H1 (cell line): Measurements from ENCODE around the gene NXPH3. TPM values are rescaled to one million over a fixed set of nuclear protein-coding genes. Genes with fewer than 3 reads are reported as not detected.

ENCODE experiments used
- CTCF ChIA-PET: fragments of 300-600 bp; sonication (Branson Sonifier 250); formaldehyde crosslinking; loops from one replicate; lab custom pipeline; 2021; ENCODE audit not compliant: partially characterized antibody; lab: Charles Lee
- POLR2A ChIA-PET: fragments of 300-600 bp; sonication (Branson Sonifier 250); formaldehyde crosslinking; loops from one replicate; lab custom pipeline; 2021; ENCODE audit warnings: inconsistent platforms; ENCODE audit not compliant: partially characterized antibody; lab: Charles Lee
- DNase-seq, 2 experiments: peaks; one replicate each; pipeline versions ENCODE4 v3.0.0 to v3.0.0-alpha.2; 2010 to 2022; ENCODE audit warnings: low spot score in 2 of 2, low read depth in 1 of 2, mixed read lengths in 1 of 2
- FAIRE-seq: peaks from 2 replicates; lab custom pipeline; 2011; peaks lifted over from hg19 to GRCh38; lab: Jason Lieb, UNC
- H2AFZ ChIP-seq: 2 replicates; pipeline ENCODE4 v1.8.1; 2012; ENCODE audit warnings: low read length, inconsistent platforms
- H2AK5ac ChIP-seq: 2 replicates; pipeline ENCODE4 v1.6.1; 2013; ENCODE audit warnings: low read depth, low read length
- H2BK120ac ChIP-seq: replicated peaks from 2 replicates; pipeline ENCODE3; 2013; ENCODE audit warnings: low read depth, low read length, inconsistent platforms
- H2BK12ac ChIP-seq: 2 replicates; pipeline ENCODE4 v1.6.1; 2013; ENCODE audit warnings: low read depth, low read length
- H2BK15ac ChIP-seq: 2 replicates; pipeline ENCODE4 v1.6.1; 2013; ENCODE audit warnings: low read length
- H2BK20ac ChIP-seq: 2 replicates; pipeline ENCODE4 v1.6.1; 2013; ENCODE audit warnings: low read length
- H2BK5ac ChIP-seq: 2 replicates; pipeline ENCODE4 v1.6.1; 2013; ENCODE audit warnings: low read depth, low read length
- H3K14ac ChIP-seq: 2 replicates; pipeline ENCODE4 v1.6.1; 2013; ENCODE audit warnings: inconsistent platforms; ENCODE audit not compliant: insufficient read length
- H3K18ac ChIP-seq: 2 replicates; pipeline ENCODE4 v1.6.1; 2013; ENCODE audit warnings: low read length; ENCODE audit errors: extremely low read depth
- H3K23ac ChIP-seq: 2 replicates; pipeline ENCODE4 v1.6.1; 2013; ENCODE audit warnings: inconsistent platforms; ENCODE audit not compliant: insufficient read length
- H3K23me2 ChIP-seq: 2 replicates; pipeline ENCODE4 v1.6.1; 2013; ENCODE audit warnings: low read depth, low read length
- H3K27ac ChIP-seq: 2 replicates; pipeline ENCODE4 v1.6.1; 2011; ENCODE audit warnings: low read depth, low read length, inconsistent platforms
- H3K27me3 ChIP-seq, 4 experiments: replicated peaks in 1 of 4; 1 replicate in 1 of 4; 2 replicates in 3 of 4; pipeline versions ENCODE4 v1.6.1 to v1.8.1; 2011 to 2013; ENCODE audit warnings: low read length in 3 of 4, mild to moderate bottlenecking in 3 of 4, inconsistent platforms in 2 of 4, mixed read lengths in 2 of 4, moderate library complexity in 1 of 4; ENCODE audit not compliant: control insufficient read depth in 3 of 4, insufficient read depth in 3 of 4; ENCODE audit errors: extremely low read depth in 1 of 4
- H3K36me3 ChIP-seq, 4 experiments: 2 replicates each; pipeline versions ENCODE4 v1.6.1 to v1.8.1; 2011 to 2013; ENCODE audit warnings: mild to moderate bottlenecking in 4 of 4, low read length in 3 of 4, moderate library complexity in 2 of 4, control low read depth in 1 of 4, inconsistent platforms in 1 of 4; ENCODE audit not compliant: insufficient read depth in 4 of 4, control insufficient read depth in 2 of 4
- H3K4ac ChIP-seq: replicated peaks from 2 replicates; pipeline ENCODE3; 2013; ENCODE audit warnings: low read length, low read depth, mixed read lengths, inconsistent platforms; ENCODE audit not compliant: insufficient read length
- H3K4me1 ChIP-seq, 4 experiments: replicated peaks in 1 of 4; 1 replicate in 1 of 4; 2 replicates in 3 of 4; pipeline versions ENCODE4 v1.6.1 to v1.8.1; 2011 to 2013; ENCODE audit warnings: low read length in 3 of 4, inconsistent platforms in 2 of 4, mixed read lengths in 1 of 4; ENCODE audit not compliant: insufficient read depth in 4 of 4, control insufficient read depth in 3 of 4
- H3K4me2 ChIP-seq, 2 experiments: 2 replicates each; pipeline versions ENCODE4 v1.6.1 to v1.8.1; 2011 to 2013; ENCODE audit warnings: low read depth in 2 of 2, low read length in 2 of 2, control low read depth in 1 of 2, inconsistent platforms in 1 of 2, mild to moderate bottlenecking in 1 of 2; ENCODE audit not compliant: insufficient read depth in 1 of 2
- H3K4me3 ChIP-seq, 4 experiments: fragments of 200-600, 300-600 bp in 1 of 4; sonication (generic), shearing (Covaris generic), sonication (Bioruptor Twin) in 1 of 4; 2 replicates each; pipeline versions ENCODE4 v1.5.1 to v1.8.1; 2011 to 2016; ENCODE audit warnings: low read length in 4 of 4, low read depth in 3 of 4, control low read depth in 2 of 4, inconsistent platforms in 2 of 4, mild to moderate bottlenecking in 2 of 4, mixed read lengths in 1 of 4, moderate library complexity in 1 of 4; ENCODE audit not compliant: insufficient read depth in 2 of 4; ENCODE audit errors: extremely low read depth in 1 of 4
- H3K56ac ChIP-seq: replicated peaks from 2 replicates; pipeline ENCODE3; 2013; ENCODE audit warnings: low read depth, mild to moderate bottlenecking, mixed read lengths, low read length, inconsistent platforms; ENCODE audit not compliant: insufficient read length
- H3K79me1 ChIP-seq: 2 replicates; pipeline ENCODE4 v1.6.1; 2013; ENCODE audit warnings: low read depth, low read length, control low read depth
- H3K79me2 ChIP-seq, 2 experiments: 2 replicates each; pipeline versions ENCODE4 v1.6.1 to v1.8.1; 2012 to 2013; ENCODE audit warnings: low read length in 2 of 2, mild to moderate bottlenecking in 2 of 2, inconsistent platforms in 1 of 2; ENCODE audit not compliant: insufficient read depth in 2 of 2, control insufficient read depth in 1 of 2
- H3K9ac ChIP-seq, 4 experiments: replicated peaks in 1 of 4; 1 replicate in 1 of 4; 2 replicates in 3 of 4; pipeline versions ENCODE4 v1.6.1 to v1.8.1; 2011 to 2013; ENCODE audit warnings: low read depth in 3 of 4, low read length in 3 of 4, control low read depth in 2 of 4, mild to moderate bottlenecking in 2 of 4, moderate library complexity in 2 of 4, inconsistent platforms in 1 of 4; ENCODE audit errors: extremely low read depth in 1 of 4
- H3K9me3 ChIP-seq, 2 experiments: 2 replicates each; pipeline versions ENCODE4 v1.6.1 to v1.8.1; 2012 to 2013; ENCODE audit warnings: mild to moderate bottlenecking in 2 of 2, moderate library complexity in 2 of 2, control low read depth in 1 of 2, inconsistent platforms in 1 of 2, low read depth in 1 of 2, low read length in 1 of 2, mixed read lengths in 1 of 2; ENCODE audit not compliant: insufficient read depth in 2 of 2
- H4K20me1 ChIP-seq, 2 experiments: replicated peaks in 1 of 2; 2 replicates each; pipeline versions ENCODE3 to v1.8.1; 2011 to 2013; ENCODE audit warnings: inconsistent platforms in 2 of 2, low read length in 2 of 2, mild to moderate bottlenecking in 1 of 2; ENCODE audit not compliant: insufficient read depth in 2 of 2, control insufficient read depth in 1 of 2
- H4K5ac ChIP-seq: 2 replicates; pipeline ENCODE4 v1.6.1; 2013; ENCODE audit warnings: low read length, low read depth, mixed read lengths, inconsistent platforms; ENCODE audit not compliant: insufficient read length
- H4K8ac ChIP-seq: 2 replicates; pipeline ENCODE4 v1.8.0; 2013; ENCODE audit warnings: mild to moderate bottlenecking, moderate library complexity, low read length, inconsistent platforms; ENCODE audit not compliant: insufficient read depth; ENCODE audit errors: extremely low read depth
- H4K91ac ChIP-seq: replicated peaks from 2 replicates; pipeline ENCODE3; 2013; ENCODE audit warnings: low read length, mixed read lengths, inconsistent platforms; ENCODE audit not compliant: insufficient read length
- ASH2L ChIP-seq: fragments of 200-600, 300-600 bp; sonication (generic); IDR thresholded peaks from one replicate; pipeline ENCODE4 v1.7.1; 2017; ENCODE audit warnings: low read length
- CHD2 ChIP-seq: IDR thresholded peaks from 2 replicates; pipeline ENCODE4 v1.6.1; 2012; ENCODE audit warnings: low read length, improper control_type of control experiment
- CTCF ChIP-seq, 3 experiments: IDR thresholded peaks; 1 replicate in 2 of 3; 2 replicates in 1 of 3; pipeline versions ENCODE4 v1.5.1 to v1.6.1; 2011; ENCODE audit warnings: low read length in 3 of 3, mild to moderate bottlenecking in 3 of 3, inconsistent platforms in 2 of 3, low read depth in 1 of 3, moderate library complexity in 1 of 3; ENCODE audit not compliant: insufficient read depth in 1 of 3; ENCODE audit errors: control extremely low read depth in 1 of 3
- HDAC2 ChIP-seq, 2 experiments: fragments of 300-600 bp in 1 of 2; sonication (generic) in 1 of 2; IDR thresholded peaks; 2 replicates each; pipeline ENCODE4 v1.6.1; 2011 to 2012; ENCODE audit warnings: low read depth in 2 of 2, low read length in 2 of 2, mild to moderate bottlenecking in 2 of 2, moderate library complexity in 2 of 2, borderline replicate concordance in 1 of 2, inconsistent platforms in 1 of 2
- RAD21 ChIP-seq, 2 experiments: IDR thresholded peaks in 1 of 2; conservative IDR thresholded peaks in 1 of 2; 2 replicates each; pipeline ENCODE4 v1.6.1; 2011; ENCODE audit warnings: low read depth in 2 of 2, low read length in 2 of 2, improper control_type of control experiment in 1 of 2, inconsistent platforms in 1 of 2, mild to moderate bottlenecking in 1 of 2, moderate library complexity in 1 of 2
- SP4 ChIP-seq: IDR thresholded peaks from 2 replicates; pipeline ENCODE4 v1.6.1; 2012; ENCODE audit warnings: low read length, inconsistent platforms
- WGBS, 2 experiments: shearing (Covaris generic) in 1 of 2; methylation state at CpG; one replicate each; pipeline versions ENCODE4 v1.1.6 to v1.1.7; 2013 to 2015; ENCODE audit warnings: low lambda C conversion rate in 2 of 2, mixed read lengths in 2 of 2, inconsistent platforms in 1 of 2, low coverage in 1 of 2, missing lambda C conversion rate in 1 of 2; ENCODE audit not compliant: insufficient replicate concordance in 2 of 2, insufficient coverage in 1 of 2, insufficient read length in 1 of 2; ENCODE audit errors: extremely low coverage in 1 of 2, missing lambda C conversion rate in 1 of 2; 5-methylcytosine and 5-hydroxymethylcytosine counted together
- long read RNA-seq, 2 experiments: library from RNA in 1 of 2; library from capped mRNA in 1 of 2; stranded (forward); transcript quantifications; one replicate each; pipeline ENCODE4 v2.0.0, GENCODE V29; 2021; ENCODE audit warnings: inconsistent platforms in 1 of 2
- polyA minus RNA-seq, 3 experiments: library from RNA; depleted of rRNA, polyadenylated mRNA; stranded (reverse); fragments of >200 nt; gene quantifications; 1 replicate in 2 of 3; 2 replicates in 1 of 3; pipeline ENCODE4 v1.2.3, GENCODE V29; 2011
- polyA plus RNA-seq, 7 experiments: library from polyadenylated mRNA; depleted of rRNA in 3 of 7; stranded (reverse) in 5 of 7; unstranded in 2 of 7; fragments of >200 nt in 5 of 7; fragments of 200-250 nt in 2 of 7; gene quantifications; 1 replicate in 5 of 7; 2 replicates in 1 of 7; 4 replicates in 1 of 7; pipeline versions ENCODE4 v1.2.1 to v1.2.3, GENCODE V29; 2011 to 2013; ENCODE audit warnings: missing spikeins in 2 of 7, mixed read lengths in 2 of 7
- total RNA-seq: library from RNA; stranded (reverse); fragmentation: NEBNext Ultra II Directional; extraction: Animal tissue kit (Norgen Biotek cat#: 25700); gene quantifications from 2 replicates; pipeline ENCODE4 v1.2.1, GENCODE V29; 2021

Gene NXPH3
- total RNA-seq (3.3 and 3.7 TPM in 2 replicates), polyA plus RNA-seq (2011; rRNA removed) (2.5 and 3.1 TPM in 2 replicates), polyA minus RNA-seq (2011; rRNA and poly(A)+ RNA removed) (2.0 and 3.1 TPM in 2 replicates)
- 2.6 TPM for polyA plus RNA-seq (2011; cell fraction: cytosol; rRNA removed)
- polyA plus RNA-seq (2011; cell fraction: nucleus; rRNA removed): 4.2 TPM
- 3.4 to 4.1 TPM (median 3.6 TPM) in 4 replicates for polyA plus RNA-seq (2012, experiment 1 of 2)
- 2.9 TPM for polyA plus RNA-seq (2012, experiment 2 of 2)
- polyA plus RNA-seq (2013, experiment 1 of 2): 1.9 TPM
- 2.5 TPM for polyA plus RNA-seq (2013, experiment 2 of 2)
- polyA minus RNA-seq (2011; cell fraction: cytosol; rRNA and poly(A)+ RNA removed): 1.8 TPM
- 3.9 TPM for polyA minus RNA-seq (2011; cell fraction: nucleus; rRNA and poly(A)+ RNA removed)
- long read RNA-seq, experiment 1, full-length matches to known transcripts: 5 of 5 reads
- long read RNA-seq, experiment 1, partial matches to known transcripts: 0 of 5 reads
- long read RNA-seq, experiment 1, other reads (novel, unspliced or antisense): 0 of 5 reads
- long read RNA-seq, experiment 2: 0 reads

- Histone ChIP-seq H2AFZ (peak within 1 kb of the TSS; percentile 73; the same call in 1 of the 2 replicates), H3K79me2 (no peaks in the 10 kb centered on the region), H2BK12ac (no peak within 1 kb of the TSS; the same call in 1 of the 2 replicates), H3K4me2 (peak within 1 kb of the TSS; percentile 81 to 87), H3K56ac (peak within 1 kb of the TSS; percentile 73), H2BK5ac (peak within 1 kb of the TSS; percentile 22; the same call in 1 of the 2 replicates), H3K36me3 (no peaks in the 10 kb centered on the region), H3K79me1 (no peaks in the 10 kb centered on the region), H4K91ac (no peak within 1 kb of the TSS), H3K14ac (no peak within 1 kb of the TSS), H4K8ac (peak within 1 kb of the TSS; percentile 76), H3K27ac (no peak within 1 kb of the TSS; the same call in 1 of the 2 replicates), H3K9me3 (no peaks in the 10 kb centered on the region), H3K23ac (no peak within 1 kb of the TSS), H4K20me1 (peaks cover 0 to 4% of the 10 kb centered on the region in 2 experiments), H3K4ac (peak within 1 kb of the TSS; percentile 47), H3K4me1 (peaks cover 0 to 23% (median 10%) of the 10 kb centered on the region in 4 experiments; a peak in 6 of 7 replicates), H2BK15ac (no peak within 1 kb of the TSS; the same call in 1 of the 2 replicates), H2AK5ac (no peak within 1 kb of the TSS), H3K9ac (peak within 1 kb of the TSS in 1 of 4 experiments; percentile 20; a peak in 1 of 7 replicates), H2BK120ac (peak within 1 kb of the TSS; percentile 69), H4K5ac (peak within 1 kb of the TSS; percentile 31), H3K23me2 (peaks cover 12% of the 10 kb centered on the region), H2BK20ac (peak within 1 kb of the TSS; percentile 61; the same call in 1 of the 2 replicates), H3K27me3 (peaks cover 4 to 14% (median 10%) of the 10 kb centered on the region in 4 experiments; a peak in 5 of 7 replicates), H3K4me3 (peak within 1 kb of the TSS; percentile 58 to 79 (median 72)), H3K18ac (peak within 1 kb of the TSS; percentile 52)
- no peak for FAIRE-seq
- ChIA-PET CTCF (interaction anchor here (0.8 to 3.5 kb wide), 17 partner anchors 9 to 909 kb away, joined by 3 to 23 read pairs (median 5); partner anchors contain the start of gene SLC35B1), POLR2A (interaction anchor here (1.4 kb wide), 1 partner anchor 109 kb away, joined by 4 read pairs; no protein-coding TSS in a partner anchor)
- peak in 1 of 2 experiments; percentile 97 for DNase-seq
- WGBS, 2 experiments: 2% methylated on average over 19 of the region's 55 CpGs; no CpG with 5 or more reads in 1 of the 2 experiments
- peak; percentile 74 to 80 (median 76) for TF ChIP-seq CTCF (IDR thresholded peaks at IDR 0.05; ENCODE audit: control extremely low read depth in 1 of 3, insufficient read depth in 1 of 3, low read depth in 1 of 3, low read length in 3 of 3)
- TF ChIP-seq SP4: no peak
- TF ChIP-seq CHD2: no peak
- TF ChIP-seq HDAC2 (IDR thresholded peaks at IDR 0.05; ENCODE audit: borderline replicate concordance in 1 of 2, low read depth in 2 of 2, low read length in 2 of 2): 0 out of 4 replicates have a peak, but pooled peaks of 1 of the 2 experiments have one; percentile 46
- TF ChIP-seq RAD21 (IDR thresholded peaks at IDR 0.05 in 1 of 2, conservative IDR thresholded peaks at IDR 0.05 in 1 of 2; ENCODE audit: low read depth in 2 of 2, low read length in 2 of 2): peak in 1 of 2 experiments; percentile 50; a peak in 2 of 4 replicates
- TF ChIP-seq ASH2L: peak; percentile 71
Measured at GRCh38 chr17:49575679-49576087, at the start of gene NXPH3. TSS of gene NXPH3 (plus strand) at chr17:49575871. CDS start at chr17:49576220, 349 bp downstream.
